ENCODE results near the gene FRA10AC1.

Gene FRA10AC1

GRCh38 chr10:93629647-93630305, 72.6 kb downstream of the FRA10AC1 start:
- DNase-seq (ENCODE audit: low spot score), result no peak

GRCh38 chr10:93628858-93629257, 73.5 kb downstream of the FRA10AC1 start:
- no peak for DNase-seq (ENCODE audit: low spot score)

GRCh38 chr10:93622942-93623341, 79.5 kb downstream of the FRA10AC1 start:
- no peak for DNase-seq (ENCODE audit: low spot score)

GRCh38 chr10:93620925-93621324, 81.5 kb downstream of the FRA10AC1 start:
- DNase-seq (ENCODE audit: low spot score), result no peak
